Activated CD8-positive, alpha-beta T cell treated with anti-CD3 and anti-CD28 coated beads for 36 hours (primary cell): ENCODE results near the gene TEX264. TPM values are rescaled to one million over a fixed set of nuclear protein-coding genes. Genes with fewer than 3 reads are reported as not detected.

Source experiments
- ATAC-seq: fragments of 200-7000 bp; cut with Tn5 transposase; one replicate; pipeline ENCODE4 v1.10.0; 2021; ENCODE audit warnings: mild to moderate bottlenecking, moderate library complexity
- CTCF ChIA-PET: fragments of 350-600 bp; sonication (Branson Sonifier 250); formaldehyde crosslinking; loops from one replicate; lab custom pipeline; 2021; ENCODE audit warnings: antibody characterized with exemption; lab: Charles Lee
- POLR2A ChIA-PET: fragments of 350-600 bp; sonication (Branson Sonifier 250); formaldehyde crosslinking; loops from one replicate; lab custom pipeline; 2021; ENCODE audit warnings: antibody characterized with exemption; lab: Charles Lee
- DNase-seq: peaks from one replicate; pipeline ENCODE4 v3.0.0-alpha.2; 2020
- H3K27ac Mint-ChIP-seq: one replicate; pipeline ENCODE4 v1.8.0; 2021; ENCODE audit warnings: mild to moderate bottlenecking, mixed read lengths
- H3K27me3 Mint-ChIP-seq: one replicate; pipeline ENCODE4 v1.8.0; 2021; ENCODE audit warnings: mixed read lengths
- H3K36me3 Mint-ChIP-seq: one replicate; pipeline ENCODE4 v1.8.0; 2021; ENCODE audit warnings: low read depth, mixed read lengths
- H3K4me1 Mint-ChIP-seq: one replicate; pipeline ENCODE4 v1.8.0; 2021; ENCODE audit warnings: low read depth, mixed read lengths
- H3K4me3 Mint-ChIP-seq: one replicate; pipeline ENCODE4 v1.8.0; 2021; ENCODE audit warnings: mild to moderate bottlenecking, moderate library complexity, mixed read lengths
- H3K9me3 Mint-ChIP-seq: one replicate; pipeline ENCODE4 v1.8.0; 2021; ENCODE audit warnings: mixed read lengths
- intact Hi-C: fragments of 100-400 bp; cut with micrococcal nuclease; formaldehyde crosslinking; loops from one replicate; pipeline ENCODE4 v1.10.0; 2022
- total RNA-seq, 2 experiments: library from RNA; stranded (reverse); gene quantifications; one replicate each; pipeline ENCODE4 v1.2.3, GENCODE V29; 2021
- TF ChIP-seq, protein P1 (sequence below): fragments of 200-600 bp; IDR thresholded peaks from one replicate; pipeline ENCODE4 v1.8.0; 2022; ENCODE audit warnings: antibody characterized with exemption, mild to moderate bottlenecking

Gene TEX264
- total RNA-seq, 2 experiments from 2014 or later = 24.9 to 26.0 TPM

DNA sequence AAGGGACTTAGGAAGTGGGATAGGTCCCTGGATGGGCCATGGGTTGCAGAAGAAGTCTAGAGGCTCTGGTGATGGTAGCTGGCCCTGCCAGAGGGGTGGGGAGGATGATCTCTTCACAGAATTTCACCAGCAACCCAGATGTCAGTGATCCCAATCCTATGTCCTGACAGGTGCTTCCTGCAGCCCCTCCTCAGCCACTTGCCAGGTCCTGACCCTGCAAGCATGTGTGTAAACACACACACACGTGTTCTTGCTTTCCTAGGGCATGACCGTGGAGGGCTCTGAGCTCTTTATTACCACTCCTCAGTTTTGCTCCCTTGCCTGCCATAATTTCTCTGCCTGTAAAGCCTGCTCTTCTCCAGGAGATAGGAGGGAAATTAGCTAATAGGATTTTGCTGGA, 12.5 kb downstream of the TEX264 start:
- intact Hi-C loops = loop anchor here (5.0 to 10.0 kb wide), 2 partner anchors 181 to 299 kb away; partner anchors contain the start of genes DCAF1 and MANF
- TF ChIP-seq, protein P1, sequence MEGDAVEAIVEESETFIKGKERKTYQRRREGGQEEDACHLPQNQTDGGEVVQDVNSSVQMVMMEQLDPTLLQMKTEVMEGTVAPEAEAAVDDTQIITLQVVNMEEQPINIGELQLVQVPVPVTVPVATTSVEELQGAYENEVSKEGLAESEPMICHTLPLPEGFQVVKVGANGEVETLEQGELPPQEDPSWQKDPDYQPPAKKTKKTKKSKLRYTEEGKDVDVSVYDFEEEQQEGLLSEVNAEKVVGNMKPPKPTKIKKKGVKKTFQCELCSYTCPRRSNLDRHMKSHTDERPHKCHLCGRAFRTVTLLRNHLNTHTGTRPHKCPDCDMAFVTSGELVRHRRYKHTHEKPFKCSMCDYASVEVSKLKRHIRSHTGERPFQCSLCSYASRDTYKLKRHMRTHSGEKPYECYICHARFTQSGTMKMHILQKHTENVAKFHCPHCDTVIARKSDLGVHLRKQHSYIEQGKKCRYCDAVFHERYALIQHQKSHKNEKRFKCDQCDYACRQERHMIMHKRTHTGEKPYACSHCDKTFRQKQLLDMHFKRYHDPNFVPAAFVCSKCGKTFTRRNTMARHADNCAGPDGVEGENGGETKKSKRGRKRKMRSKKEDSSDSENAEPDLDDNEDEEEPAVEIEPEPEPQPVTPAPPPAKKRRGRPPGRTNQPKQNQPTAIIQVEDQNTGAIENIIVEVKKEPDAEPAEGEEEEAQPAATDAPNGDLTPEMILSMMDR = no peak
- DNase-seq = no peak
- ChIA-PET CTCF (interaction anchor here (1.2 to 10.2 kb wide), 3 partner anchors 14 to 182 kb away, joined by 3 to 161 read pairs (median 120); partner anchors contain the start of gene DCAF1), POLR2A (interaction anchor here (1.0 to 1.2 kb wide), 2 partner anchors 26 to 184 kb away, joined by 3 to 5 read pairs; partner anchors contain the start of gene DCAF1)
- no peak for ATAC-seq
- Mint-ChIP-seq H3K27me3 (no peaks in the 10 kb centered on the region), H3K4me1 (peaks cover 90% of the 10 kb centered on the region), H3K9me3 (no peaks in the 10 kb centered on the region), H3K27ac (no peak overlapping the region), H3K36me3 (peaks cover 37% of the 10 kb centered on the region), H3K4me3 (no peak overlapping the region)

DNA sequence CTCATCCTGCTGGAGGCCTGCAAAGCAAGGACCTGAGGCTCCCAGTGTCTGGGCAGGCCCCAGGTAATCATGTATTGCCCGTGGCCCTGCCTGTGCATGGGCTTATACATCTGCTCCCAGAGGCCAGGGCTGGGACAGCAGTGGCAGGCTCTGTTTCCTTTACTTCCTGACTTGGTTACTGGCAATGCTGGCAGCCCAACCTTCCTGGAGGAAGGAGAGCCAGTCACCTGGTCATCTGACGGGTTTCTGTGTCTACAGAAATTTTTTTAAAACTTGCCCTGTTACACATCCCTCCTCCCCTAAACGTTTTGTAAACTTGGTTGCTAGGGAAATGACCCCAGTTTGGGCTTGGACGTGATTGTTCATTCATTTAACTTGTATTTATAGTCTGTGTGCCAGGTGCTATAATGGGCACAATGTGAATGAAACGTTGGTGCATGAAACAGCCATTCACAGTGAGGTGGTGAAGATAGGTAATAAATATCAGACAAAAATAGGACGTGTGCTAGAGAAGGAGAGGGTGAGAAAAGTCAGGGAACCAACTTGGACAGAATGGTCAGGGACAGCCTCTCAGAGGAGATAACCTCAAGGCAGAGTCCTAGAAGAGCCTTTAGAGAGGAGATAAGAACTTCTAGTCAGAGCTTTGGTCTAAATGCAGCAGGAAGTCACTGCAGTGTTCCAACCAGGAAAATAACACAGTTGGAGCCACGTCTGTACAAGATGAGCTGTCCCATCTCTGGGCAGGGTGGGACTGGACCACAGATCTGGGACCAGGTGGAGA, 14.1 kb downstream of the TEX264 start:
- H3K4me3 Mint-ChIP-seq = no peak overlapping the region
- TF ChIP-seq, protein P1 = no peak
- H3K9me3 Mint-ChIP-seq = no peaks in the 10 kb centered on the region
- ATAC-seq (no peak), DNase-seq (no peak)
- POLR2A ChIA-PET = interaction anchor here (0.5 to 1.1 kb wide), 4 partner anchors 10 to 144 kb away, joined by 3 to 4 read pairs (median 3); no protein-coding TSS in a partner anchor
- intact Hi-C loops = loop anchor here (5.0 to 10.0 kb wide), 2 partner anchors 183 to 300 kb away; partner anchors contain the start of genes DCAF1 and MANF
- H3K4me1 Mint-ChIP-seq = peaks cover 75% of the 10 kb centered on the region
- CTCF ChIA-PET = interaction anchor here (1.2 to 10.2 kb wide), 6 partner anchors 10 to 183 kb away, joined by 3 to 161 read pairs (median 14); partner anchors contain the start of gene DCAF1
- H3K27ac Mint-ChIP-seq = peak overlapping the region; percentile 88
- H3K27me3 Mint-ChIP-seq = no peaks in the 10 kb centered on the region
- H3K36me3 Mint-ChIP-seq = peaks cover 37% of the 10 kb centered on the region

DNA sequence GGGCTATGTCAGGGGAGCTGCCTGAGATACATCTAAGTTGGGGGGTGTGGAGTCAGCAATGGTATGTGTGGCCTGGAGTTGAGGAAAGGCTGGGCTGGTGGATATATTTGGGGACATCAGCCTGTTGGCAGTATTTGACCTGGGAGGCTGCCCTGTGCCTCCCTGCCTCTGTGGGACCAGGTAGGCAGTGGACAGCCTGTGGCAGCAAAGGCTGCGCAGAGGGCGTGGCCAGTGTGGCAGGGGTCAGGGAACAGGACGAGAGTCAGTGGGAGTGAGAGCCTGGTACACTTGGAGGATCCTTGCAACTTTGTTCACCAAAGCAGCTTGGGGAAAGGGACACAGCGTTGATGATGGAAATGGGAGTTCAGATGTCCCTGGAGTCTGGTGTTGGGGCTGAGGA, 15.0 kb downstream of the TEX264 start:
- no peak for ATAC-seq
- CTCF ChIA-PET = interaction anchor here (1.4 to 10.2 kb wide), 7 partner anchors 11 to 184 kb away, joined by 4 to 161 read pairs (median 4); partner anchors contain the start of gene DCAF1
- Mint-ChIP-seq H3K4me3 (peak overlapping the region; percentile 16), H3K4me1 (peaks cover 68% of the 10 kb centered on the region), H3K27ac (peak overlapping the region; percentile 88), H3K27me3 (no peaks in the 10 kb centered on the region), H3K36me3 (peaks cover 39% of the 10 kb centered on the region), H3K9me3 (no peaks in the 10 kb centered on the region)
- TF ChIP-seq, protein P1 = no peak
- POLR2A ChIA-PET = interaction anchor here (0.5 to 1.1 kb wide), 5 partner anchors 11 to 144 kb away, joined by 3 to 4 read pairs (median 3); no protein-coding TSS in a partner anchor
- no peak for DNase-seq
- intact Hi-C loops = loop anchor here (10.0 kb wide), 1 partner anchor 301 kb away; the partner anchor contains the start of gene MANF

DNA sequence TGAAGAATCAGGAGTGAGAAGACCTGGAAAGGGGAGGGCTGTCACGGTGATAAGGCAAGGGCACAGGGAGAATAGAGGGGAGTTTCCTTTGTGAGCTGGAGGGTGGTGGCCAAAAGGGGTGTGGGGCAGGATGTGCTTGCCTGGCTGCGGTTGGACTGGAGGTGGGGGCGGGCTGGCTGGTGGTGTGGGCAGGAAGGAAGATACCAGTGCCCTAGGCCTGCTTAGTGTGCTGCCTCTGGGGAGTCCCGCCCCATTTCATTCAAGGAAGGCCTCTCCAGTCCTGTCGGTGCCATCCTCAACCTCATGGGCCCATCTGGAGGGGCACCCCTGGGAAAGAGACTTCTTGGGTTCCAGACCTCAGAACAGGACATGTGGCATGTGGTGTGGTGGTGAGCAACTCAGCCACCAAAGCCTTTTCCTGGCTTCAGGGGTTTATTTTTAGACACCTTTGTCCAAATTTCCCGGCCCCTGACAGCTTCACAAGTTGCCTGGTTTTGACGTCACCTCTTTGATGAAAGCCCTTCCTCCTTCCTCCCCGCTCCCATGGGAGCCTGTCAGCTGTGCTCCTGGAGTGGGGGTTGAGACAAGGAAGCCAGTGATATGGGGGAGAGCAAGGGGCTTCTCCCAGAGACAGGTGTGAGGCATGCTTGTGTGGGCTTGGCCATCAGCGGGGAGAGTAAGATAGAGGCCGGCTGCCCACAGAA, 15.6 kb downstream of the TEX264 start:
- H3K36me3 Mint-ChIP-seq = peaks cover 36% of the 10 kb centered on the region
- peaks cover 62% of the 10 kb centered on the region for H3K4me1 Mint-ChIP-seq
- peak; percentile 95 for DNase-seq
- H3K27ac Mint-ChIP-seq = peak overlapping the region; percentile 88
- no peaks in the 10 kb centered on the region for H3K27me3 Mint-ChIP-seq
- ATAC-seq = peak; percentile 86
- ChIA-PET CTCF (interaction anchor here (1.4 to 10.2 kb wide), 7 partner anchors 11 to 185 kb away, joined by 4 to 161 read pairs (median 4); partner anchors contain the start of gene DCAF1), POLR2A (interaction anchor here (0.6 to 1.4 kb wide), 6 partner anchors 11 to 305 kb away, joined by 3 to 5 read pairs (median 3); no protein-coding TSS in a partner anchor)
- intact Hi-C loops = loop anchor here (10.0 kb wide), 1 partner anchor 302 kb away; the partner anchor contains the start of gene MANF
- TF ChIP-seq, protein P1 = no peak
- H3K9me3 Mint-ChIP-seq = no peaks in the 10 kb centered on the region
- H3K4me3 Mint-ChIP-seq = peak overlapping the region; percentile 16
